GM12892 (cell line): ENCODE results near the gene BHMT.

Experiments
- POLR2A ChIP-seq: IDR thresholded peaks from 2 replicates; pipeline ENCODE4 v1.6.1; 2011; ENCODE audit warnings: low read depth, low read length, control low read depth
- POLR2AphosphoS5 ChIP-seq: IDR thresholded peaks from 2 replicates; pipeline ENCODE4 v1.6.1; 2011; ENCODE audit warnings: low read depth, low read length, control low read depth

GRCh38 chr5:79088507-79088906, 23.1 kb upstream of the BHMT start:
- TF ChIP-seq POLR2A (no peak), POLR2AphosphoS5 (no peak)
